ENCODE data around the gene HTRA2. TPM values are rescaled to one million over a fixed set of nuclear protein-coding genes. Genes with fewer than 3 reads are reported as not detected.
A peak's percentile ranks its signal among the peaks of the same experiment; 100 is the strongest.

The HTRA2 gene
- polyA plus RNA-seq, 1 donor (not counting 4 experiments of a cell fraction or from before 2014, with no cell fraction given) = 25.5 TPM

DNA sequence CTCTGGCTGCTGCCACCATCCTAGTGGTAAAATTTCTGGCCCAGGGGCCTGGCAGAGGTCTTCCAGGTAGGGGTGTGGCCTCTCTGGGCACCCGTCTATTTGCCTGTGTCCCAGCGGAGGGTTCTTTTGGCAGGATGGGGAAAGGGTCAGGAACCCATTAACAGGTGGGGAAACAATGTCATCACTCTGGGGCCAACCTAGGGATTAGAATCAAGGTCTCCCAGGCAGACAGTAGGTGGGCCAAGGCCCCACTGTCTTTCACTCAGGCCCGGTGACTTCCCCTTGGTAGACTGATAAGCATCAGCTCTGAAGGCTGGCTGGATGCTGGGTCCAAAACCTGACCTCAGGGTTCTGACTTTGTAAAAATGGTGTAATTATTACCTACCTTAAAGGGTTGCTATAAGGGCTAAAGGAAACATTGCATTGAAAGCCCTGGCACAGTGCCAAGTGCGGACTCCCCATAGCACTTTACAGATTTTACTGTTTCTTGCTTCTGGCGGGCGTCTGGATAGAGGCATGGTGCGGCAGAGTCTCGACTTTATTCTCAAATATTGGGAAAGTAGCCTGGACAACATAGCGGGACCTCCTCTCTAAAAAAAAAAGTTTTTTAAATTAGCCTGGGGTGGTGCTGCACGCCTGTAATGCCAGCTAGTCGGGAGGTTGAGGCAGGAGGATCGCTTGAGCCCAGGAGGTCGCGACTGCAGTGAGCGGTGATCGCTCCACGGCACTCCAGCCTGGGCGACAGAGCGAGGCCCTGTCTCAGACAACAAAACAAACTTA, 32.5 kb upstream of the HTRA2 start:
- H3K36me3 ChIP-seq (ENCODE audit: control insufficient read depth in 2 of 2, extremely low read depth in 1 of 2, insufficient read depth in 2 of 2, low read length in 2 of 2) = peaks cover 12 to 15% of the 10 kb centered on the region in 2 experiments
- peaks cover 18% of the 10 kb centered on the region for H3K4me1 ChIP-seq (ENCODE audit: control insufficient read depth, extremely low read depth, insufficient read depth, low read length)
- H3K4me3 ChIP-seq (ENCODE audit: control insufficient read depth in 2 of 3, extremely low read depth in 1 of 3, insufficient read depth in 2 of 3, low read depth in 1 of 3, low read length in 3 of 3) = no peak overlapping the region
- TF ChIP-seq CTCF (optimal IDR thresholded peaks at IDR 0.05 in 1 of 3, IDR thresholded peaks at IDR 0.05 in 1 of 3, conservative IDR thresholded peaks at IDR 0.05 in 1 of 3; ENCODE audit: extremely low read depth in 1 of 3, insufficient read depth in 2 of 3, low read length in 3 of 3) = no peak
- no peak for TF ChIP-seq EZH2 (IDR thresholded peaks at IDR 0.05; ENCODE audit: low read length)
- FAIRE-seq (no peak), DNase-seq (ENCODE audit: low read depth, low spot score) (no peak)
- peak overlapping the region; percentile 69 for H3K4me2 ChIP-seq (ENCODE audit: control insufficient read depth, extremely low read depth, insufficient read depth, low read depth, low read length)
- H3K9ac ChIP-seq (ENCODE audit: control insufficient read depth, extremely low read depth, insufficient read depth, low read length) = no peak overlapping the region
- H3K9me3 ChIP-seq (ENCODE audit: control insufficient read depth, low read depth, low read length) = no peaks in the 10 kb centered on the region
- H4K20me1 ChIP-seq (ENCODE audit: control insufficient read depth, extremely low read depth, insufficient read depth, low read length) = no peaks in the 10 kb centered on the region
- no peak overlapping the region for H3K27ac ChIP-seq (ENCODE audit: control insufficient read depth, insufficient read depth, low read length)
- no peak overlapping the region for H2AFZ ChIP-seq (ENCODE audit: control insufficient read depth, low read length)
- peaks cover 38% of the 10 kb centered on the region for H3K27me3 ChIP-seq (ENCODE audit: control insufficient read depth, extremely low read depth, insufficient read depth, low read length)
- no peaks in the 10 kb centered on the region for H3K79me2 ChIP-seq (ENCODE audit: control insufficient read depth, insufficient read depth, low read length)
- no peaks in the 10 kb centered on the region for H3K9me1 ChIP-seq (ENCODE audit: control insufficient read depth, extremely low read depth, insufficient read depth, low read length)
- dilution Hi-C loops (cut with MboI; ENCODE audit: extremely low pct_ligation_motif_present, low sequenced_read_pairs) = no loop called here

DNA sequence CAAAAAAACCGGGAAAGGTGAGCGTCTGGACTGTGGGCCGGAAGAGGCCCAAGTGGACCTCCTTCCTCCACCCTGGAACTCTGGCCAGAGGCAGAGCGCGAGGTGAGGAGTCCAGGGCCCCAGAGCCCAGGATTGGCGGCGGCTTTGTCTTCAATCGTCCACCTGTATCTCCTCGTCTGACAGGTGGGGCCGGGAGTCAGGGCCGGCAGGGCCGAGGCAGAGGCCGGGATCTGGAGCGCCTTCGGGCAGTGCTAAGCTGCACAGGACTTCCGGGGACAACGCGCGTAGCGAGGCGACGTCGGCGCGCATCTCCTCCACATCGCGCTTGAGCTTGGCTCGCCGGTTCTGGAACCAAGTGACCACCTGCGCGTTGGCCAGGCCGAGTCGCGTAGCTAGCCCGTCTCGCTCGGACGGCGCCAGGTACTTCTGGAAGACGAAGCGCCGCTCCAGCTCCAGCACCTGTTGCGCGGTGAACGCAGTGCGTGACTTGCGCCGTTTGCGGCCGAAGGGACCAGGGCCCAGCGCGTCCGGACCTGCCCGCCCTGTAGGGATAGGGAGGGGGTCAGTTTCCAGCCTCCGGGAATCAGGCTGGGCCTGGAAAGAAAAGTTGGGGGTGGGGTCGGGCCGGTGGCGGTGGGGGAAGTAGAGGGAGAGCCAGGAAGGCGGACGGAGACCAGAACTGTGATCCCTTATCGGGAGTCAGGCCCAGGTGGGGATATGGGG, 31.8 kb upstream of the HTRA2 start:
- H3K4me3 ChIP-seq (ENCODE audit: control insufficient read depth in 2 of 3, extremely low read depth in 1 of 3, insufficient read depth in 2 of 3, low read depth in 1 of 3, low read length in 3 of 3) = peak overlapping the region; percentile 15 to 57 (median 25)
- peaks cover 26% of the 10 kb centered on the region for H3K4me1 ChIP-seq (ENCODE audit: control insufficient read depth, extremely low read depth, insufficient read depth, low read length)
- peak overlapping the region; percentile 69 for H3K4me2 ChIP-seq (ENCODE audit: control insufficient read depth, extremely low read depth, insufficient read depth, low read depth, low read length)
- H4K20me1 ChIP-seq (ENCODE audit: control insufficient read depth, extremely low read depth, insufficient read depth, low read length) = no peaks in the 10 kb centered on the region
- H3K9me3 ChIP-seq (ENCODE audit: control insufficient read depth, low read depth, low read length) = no peaks in the 10 kb centered on the region
- dilution Hi-C loops (cut with MboI; ENCODE audit: extremely low pct_ligation_motif_present, low sequenced_read_pairs) = no loop called here
- no peak for FAIRE-seq
- DNase-seq (ENCODE audit: low read depth, low spot score) = no peak
- H3K9me1 ChIP-seq (ENCODE audit: control insufficient read depth, extremely low read depth, insufficient read depth, low read length) = no peaks in the 10 kb centered on the region
- peaks cover 8% of the 10 kb centered on the region in 2 experiments for H3K36me3 ChIP-seq (ENCODE audit: control insufficient read depth in 2 of 2, extremely low read depth in 1 of 2, insufficient read depth in 2 of 2, low read length in 2 of 2)
- peak overlapping the region; percentile 30 for H2AFZ ChIP-seq (ENCODE audit: control insufficient read depth, low read length)
- H3K27me3 ChIP-seq (ENCODE audit: control insufficient read depth, extremely low read depth, insufficient read depth, low read length) = peaks cover 41% of the 10 kb centered on the region
- H3K79me2 ChIP-seq (ENCODE audit: control insufficient read depth, insufficient read depth, low read length) = no peaks in the 10 kb centered on the region
- TF ChIP-seq CTCF (optimal IDR thresholded peaks at IDR 0.05 in 1 of 3, IDR thresholded peaks at IDR 0.05 in 1 of 3, conservative IDR thresholded peaks at IDR 0.05 in 1 of 3; ENCODE audit: extremely low read depth in 1 of 3, insufficient read depth in 2 of 3, low read length in 3 of 3) (no peak), EZH2 (IDR thresholded peaks at IDR 0.05; ENCODE audit: low read length) (no peak)
- H3K27ac ChIP-seq (ENCODE audit: control insufficient read depth, insufficient read depth, low read length) = no peak overlapping the region
- no peak overlapping the region for H3K9ac ChIP-seq (ENCODE audit: control insufficient read depth, extremely low read depth, insufficient read depth, low read length)

All from keratinocyte (primary cell).